HS-5 (cell line): ENCODE data around the gene DGKD.

Source experiments
- DNase-seq: peaks from one replicate; pipeline ENCODE4 v3.0.0-alpha.2; 2012; ENCODE audit warnings: low read depth

The DGKD gene

DNA sequence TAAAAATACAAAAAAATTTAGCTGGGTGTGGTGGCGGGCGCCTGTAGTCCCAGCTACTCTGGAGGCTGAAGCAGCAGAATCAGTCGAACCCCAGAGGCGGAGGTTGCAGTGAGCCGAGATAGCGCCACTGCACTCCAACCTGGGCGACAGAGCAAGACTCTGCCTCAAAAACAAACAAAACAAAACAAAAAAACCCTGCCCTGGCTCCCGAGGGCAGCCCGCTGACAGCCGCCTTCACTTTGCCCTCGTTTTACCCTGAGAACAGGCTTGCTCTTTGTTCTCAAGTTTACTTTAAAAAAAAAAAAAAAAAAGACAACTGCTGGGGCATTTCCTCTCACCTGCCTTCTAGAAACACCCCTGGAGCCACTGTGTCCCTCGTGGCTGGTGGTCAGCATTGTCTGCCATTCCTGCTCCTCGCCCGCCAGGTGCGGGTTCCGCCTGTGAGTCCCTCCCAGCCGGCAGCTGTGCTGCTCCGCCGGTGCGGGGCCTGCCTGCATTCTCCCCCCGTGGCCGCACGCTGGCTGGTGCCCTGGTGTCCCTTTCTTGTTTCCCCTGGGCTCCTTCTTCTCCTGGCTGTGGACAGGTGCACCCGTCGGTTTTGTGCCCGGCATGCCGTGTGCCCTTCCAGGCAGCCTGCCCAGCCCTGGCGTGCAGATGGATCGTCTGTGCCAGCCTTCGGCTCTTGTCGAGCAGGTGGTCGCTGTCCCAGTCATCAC is 106.6 kb downstream of the DGKD start:
- DNase-seq = no peak

DNA sequence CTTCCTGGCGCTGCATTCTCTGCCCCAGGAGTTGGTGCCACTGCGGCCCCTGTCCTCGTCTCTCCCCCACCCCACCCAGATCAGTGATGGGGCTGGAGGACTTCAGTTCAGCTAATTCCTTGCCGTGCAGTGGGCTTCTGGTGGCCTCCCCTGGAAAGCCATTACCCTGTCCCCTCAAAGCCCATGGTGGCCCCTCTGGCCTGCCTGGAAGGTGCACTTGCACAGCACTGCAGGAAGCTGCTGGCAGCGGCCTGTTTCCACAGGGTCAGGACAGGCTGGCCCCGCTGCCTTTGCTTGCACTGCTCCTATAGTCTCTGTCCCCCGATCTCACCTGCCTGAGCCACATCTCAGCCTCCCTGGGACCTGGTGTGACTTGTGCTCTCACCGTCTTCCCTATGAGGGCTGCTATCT is 107.2 kb downstream of the DGKD start:
- no peak for DNase-seq

DNA sequence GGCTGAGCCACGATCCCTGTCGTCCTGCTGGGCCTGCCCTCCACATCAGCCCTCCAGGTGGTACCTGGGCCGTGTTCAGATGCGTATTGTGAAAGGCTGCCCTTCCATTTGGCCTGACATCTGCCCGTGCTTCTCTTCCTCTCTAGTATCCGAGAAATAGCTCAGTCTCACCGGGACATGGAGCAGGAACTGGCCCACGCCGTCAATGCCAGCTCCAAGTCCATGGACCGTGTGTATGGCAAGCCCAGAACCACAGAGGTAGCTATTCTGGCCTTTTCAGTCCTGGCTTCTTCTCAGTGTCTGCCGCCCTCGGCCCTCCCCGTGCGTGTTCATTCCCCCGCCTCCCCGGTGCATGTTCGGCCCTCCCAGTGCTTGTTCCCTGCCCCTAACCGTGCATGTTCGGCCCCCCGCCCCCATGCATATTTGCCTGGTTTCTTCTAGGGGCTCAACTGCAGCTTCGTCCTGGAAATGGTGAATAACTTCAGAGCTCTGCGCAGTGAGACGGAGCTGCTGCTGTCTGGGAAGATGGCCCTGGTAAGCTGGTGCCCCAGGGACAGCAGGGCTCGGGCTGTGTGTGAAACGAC is 108.0 kb downstream of the DGKD start:
- DNase-seq = no peak

DNA sequence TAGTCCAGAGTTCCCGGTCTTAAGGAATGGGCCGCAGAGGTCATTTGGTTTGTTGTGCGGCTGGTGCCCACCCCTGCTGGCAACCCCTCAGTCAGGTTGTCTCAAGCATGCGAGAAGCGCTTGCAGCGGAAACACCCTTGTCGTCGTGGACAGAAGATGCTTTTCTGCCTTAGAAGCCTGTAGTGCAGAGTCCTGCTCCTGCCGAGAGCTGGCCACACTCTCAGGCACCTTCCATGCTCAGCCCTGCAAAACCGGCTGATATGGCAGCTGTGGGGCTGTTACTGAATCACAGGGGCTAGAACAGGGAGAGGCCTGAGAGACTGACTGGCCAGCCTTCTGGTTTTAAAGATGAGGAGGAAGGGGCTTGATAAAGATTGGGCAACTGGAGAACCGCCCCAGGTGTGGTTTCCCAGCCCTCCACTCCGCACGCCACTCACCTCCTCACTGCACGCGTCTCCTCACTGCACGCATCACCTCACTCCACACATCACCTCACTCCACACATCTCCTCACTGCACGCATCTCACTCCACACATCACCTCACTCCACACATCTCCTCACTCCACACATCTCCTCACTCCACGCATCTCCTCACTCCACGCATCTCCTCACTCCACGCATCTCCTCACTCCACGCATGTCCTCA is 108.7 kb downstream of the DGKD start:
- DNase-seq = no peak

DNA sequence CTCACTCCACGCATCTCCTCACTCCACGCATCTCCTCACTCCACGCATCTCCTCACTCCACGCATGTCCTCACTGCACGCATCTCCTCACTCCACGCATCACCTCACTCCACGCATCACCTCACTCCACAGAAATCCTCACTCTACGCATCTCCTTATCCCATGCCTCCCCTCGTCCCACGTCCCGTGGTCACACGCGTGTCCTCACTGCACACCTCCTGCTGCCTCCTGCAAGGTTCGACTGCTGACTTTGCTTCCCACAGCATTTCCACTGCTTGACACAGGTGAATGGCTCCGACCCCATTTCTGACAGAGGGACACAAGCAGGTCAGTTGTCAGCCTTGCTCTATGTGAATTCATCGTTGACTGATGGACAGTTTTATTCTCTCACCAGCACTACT is 109.3 kb downstream of the DGKD start:
- DNase-seq = no peak

DNA sequence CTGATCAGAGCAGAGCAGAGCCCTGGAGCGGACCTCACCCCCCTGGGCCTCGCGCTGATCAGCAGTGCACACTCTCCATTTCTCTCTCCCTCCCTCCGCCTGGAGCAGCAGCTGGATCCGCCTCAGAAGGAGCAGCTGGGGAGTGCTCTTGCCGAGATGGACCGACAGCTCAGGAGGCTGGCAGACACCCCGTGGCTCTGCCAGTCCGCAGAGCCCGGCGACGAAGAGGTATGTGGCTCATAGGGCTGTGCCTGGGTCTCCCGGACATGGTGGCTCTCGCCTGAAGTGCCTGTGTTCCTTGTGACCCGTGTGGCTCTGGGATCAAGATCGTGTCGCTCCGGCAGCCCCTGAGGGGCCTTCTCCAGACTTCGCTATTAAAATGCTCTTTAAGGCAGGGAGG is 109.8 kb downstream of the DGKD start:
- no peak for DNase-seq

DNA sequence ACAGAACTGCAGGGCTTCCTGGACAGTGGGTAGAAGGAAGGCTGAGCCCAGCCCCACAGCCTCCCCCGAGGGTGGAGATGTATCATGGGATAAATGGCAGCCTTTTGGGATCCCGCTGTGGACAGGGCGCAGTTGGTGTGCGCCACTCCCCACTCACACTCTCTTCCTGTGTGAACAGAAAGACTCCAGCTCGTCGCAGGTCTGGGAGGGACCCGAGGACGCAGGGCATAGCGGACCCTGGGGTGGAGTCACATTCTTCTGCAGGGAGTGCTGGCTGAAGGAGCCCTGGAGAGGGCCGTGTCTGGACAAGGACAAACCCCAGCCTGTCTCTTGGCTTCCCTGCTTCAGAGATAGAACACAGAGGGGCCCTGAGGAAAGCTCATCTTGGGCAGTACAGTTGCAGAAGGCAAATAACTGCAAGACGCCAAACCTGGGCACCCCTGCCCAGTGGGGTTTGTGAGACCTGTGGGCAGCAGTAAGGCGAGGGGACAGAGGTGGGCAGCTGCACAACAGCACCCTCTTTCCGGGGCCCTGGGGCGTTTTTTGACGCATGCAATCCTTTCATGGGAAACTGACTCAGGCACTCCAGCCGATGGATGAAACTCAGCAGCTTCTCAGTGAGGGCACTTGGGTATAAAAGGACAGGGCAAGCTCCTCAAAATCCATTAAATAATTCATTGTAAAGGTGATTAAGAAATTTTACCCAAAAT is 110.4 kb downstream of the DGKD start:
- DNase-seq = no peak

DNA sequence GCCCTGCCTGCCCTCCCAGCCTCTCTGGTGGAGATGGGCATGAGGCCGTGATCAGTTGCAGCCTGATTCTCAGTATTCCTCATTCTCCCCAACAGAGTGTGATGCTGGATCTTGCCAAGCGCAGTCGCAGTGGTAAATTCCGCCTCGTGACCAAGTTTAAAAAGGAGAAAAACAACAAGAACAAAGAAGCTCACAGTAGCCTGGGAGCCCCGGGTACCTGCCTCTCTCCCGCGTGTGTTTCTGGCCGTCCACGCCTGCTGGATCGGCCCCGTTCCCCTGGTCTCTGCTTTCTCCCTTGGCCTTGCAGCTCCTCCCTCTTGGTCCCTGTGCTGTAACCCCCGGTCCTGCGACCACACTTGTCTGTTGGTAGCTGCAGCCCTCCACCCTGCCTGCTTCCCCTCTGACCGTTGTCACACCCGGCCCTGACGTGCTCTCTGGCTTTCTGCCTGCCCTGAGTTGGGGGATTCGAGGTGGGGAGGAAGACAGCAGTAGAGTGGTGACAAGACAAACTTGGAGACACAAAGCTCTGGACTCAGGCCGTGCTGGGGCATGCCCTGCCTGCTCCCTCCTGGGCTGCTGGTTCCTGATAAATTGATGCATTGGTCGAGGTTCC is 112.8 kb downstream of the DGKD start:
- no peak for DNase-seq

DNA sequence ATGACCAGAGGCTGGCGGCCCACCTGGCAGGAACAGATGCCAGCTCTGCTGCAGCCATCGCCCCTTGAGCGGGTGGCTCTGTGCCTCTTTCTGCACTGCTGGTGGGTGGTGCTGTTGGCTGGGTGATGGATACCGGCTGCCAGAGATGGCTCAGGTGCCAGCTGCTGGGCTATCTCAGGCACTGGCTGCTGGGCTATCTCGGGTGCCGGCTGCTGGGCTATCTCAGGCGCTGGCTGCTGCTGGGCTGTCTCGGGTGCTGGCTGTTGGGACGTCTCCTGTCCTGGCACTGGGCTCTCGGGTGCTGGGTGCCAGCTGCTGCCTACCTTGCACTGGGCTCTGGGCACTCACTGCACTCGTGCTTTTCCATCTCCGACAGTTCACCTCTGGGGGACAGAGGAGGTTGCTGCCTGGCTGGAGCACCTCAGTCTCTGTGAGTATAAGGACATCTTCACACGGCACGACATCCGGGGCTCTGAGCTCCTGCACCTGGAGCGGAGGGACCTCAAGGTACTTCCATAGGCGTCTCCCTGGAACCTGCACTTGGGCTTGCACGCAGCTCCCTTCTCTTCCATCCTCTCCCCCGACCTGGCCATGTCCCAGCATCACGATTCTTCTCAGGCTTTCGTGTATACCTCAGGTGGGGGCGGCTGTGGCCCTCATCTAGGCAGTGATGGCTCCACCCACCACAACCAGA is 113.9 kb downstream of the DGKD start:
- no peak for DNase-seq

DNA sequence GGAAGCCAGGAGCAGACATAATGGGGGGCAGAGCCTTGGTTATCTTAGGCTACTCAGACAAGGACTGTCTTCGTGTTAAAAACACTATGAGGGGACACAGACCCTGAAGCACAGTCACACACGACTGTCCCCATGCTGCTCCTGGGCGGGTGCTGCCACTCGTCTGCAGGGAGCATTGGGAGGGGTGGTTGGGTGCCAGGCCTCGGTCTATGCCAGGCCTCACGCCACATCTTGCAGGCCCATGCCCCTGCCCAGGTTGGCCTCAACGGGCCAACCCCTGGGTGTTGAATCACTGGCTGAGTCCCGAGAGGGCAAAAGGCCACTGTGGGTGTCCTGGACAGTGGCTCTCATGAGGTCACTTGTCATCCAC is 114.4 kb downstream of the DGKD start:
- DNase-seq = no peak

DNA sequence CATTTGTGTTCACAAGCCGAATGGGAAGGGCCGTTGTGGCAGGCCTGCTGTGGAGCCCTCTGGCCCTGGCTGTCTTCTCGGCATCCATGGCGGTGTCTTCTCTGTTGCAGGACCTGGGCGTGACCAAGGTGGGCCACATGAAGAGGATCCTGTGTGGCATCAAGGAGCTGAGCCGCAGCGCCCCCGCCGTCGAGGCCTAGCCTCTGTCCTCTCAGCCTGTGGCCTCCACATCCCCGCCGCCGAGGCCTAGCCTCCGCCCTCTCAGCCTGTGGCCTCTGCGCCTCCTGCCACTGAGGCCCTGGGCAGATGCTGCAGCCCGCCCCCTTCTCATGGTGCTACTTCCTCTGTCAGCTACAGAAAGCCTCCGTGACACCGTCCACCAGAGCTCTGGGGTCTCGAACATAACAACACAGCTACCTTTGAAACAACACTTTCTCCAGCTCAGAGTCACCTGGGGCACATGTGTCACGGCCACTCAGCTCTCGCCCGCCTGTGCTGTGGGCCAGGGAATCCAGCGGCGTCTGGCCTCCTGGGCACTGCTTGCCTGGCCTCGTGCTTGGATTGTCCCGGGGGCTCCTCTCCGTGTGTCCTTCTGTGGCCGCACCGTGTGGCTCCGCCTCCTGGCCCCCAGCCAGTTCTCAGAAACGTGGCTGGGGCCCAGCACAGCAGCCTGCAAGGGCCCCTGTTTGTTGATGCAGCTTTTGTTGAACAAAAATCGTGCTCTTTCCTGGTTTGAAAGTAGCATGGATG is 115.1 kb downstream of the DGKD start:
- DNase-seq = no peak

DNA sequence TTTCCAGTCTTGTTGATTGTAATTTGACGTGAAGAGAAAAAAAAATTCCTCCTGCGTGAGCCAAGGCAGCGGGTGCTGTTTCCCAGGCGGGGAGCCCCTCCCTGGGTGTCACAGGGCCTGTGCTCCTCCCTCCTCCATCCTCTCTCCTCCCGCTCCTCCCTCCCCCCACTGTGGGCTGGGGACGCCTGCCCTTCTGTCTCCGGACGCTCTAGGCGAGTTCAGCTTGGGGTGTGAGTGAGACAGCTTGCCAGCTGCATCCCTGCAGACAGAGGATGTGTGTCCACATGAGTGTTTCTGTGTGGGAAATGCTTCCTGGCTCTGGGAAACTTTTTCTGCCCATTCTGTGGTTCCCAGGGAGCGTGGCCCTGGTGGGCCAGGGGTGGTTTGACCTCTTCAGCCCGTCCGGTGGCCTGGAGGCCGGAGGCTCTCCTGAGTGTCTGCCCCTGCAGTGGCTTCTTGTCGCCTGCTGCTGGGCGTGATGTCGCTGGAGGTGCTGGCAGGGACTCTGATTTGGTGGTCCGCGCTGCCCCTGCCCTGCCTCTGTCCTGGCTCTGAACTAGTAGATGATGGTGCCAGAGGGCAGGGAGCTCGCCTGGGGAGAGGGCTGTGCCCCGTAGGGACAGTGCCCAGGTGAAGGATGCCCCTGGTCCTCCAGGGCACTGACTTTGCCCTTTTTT is 115.9 kb downstream of the DGKD start:
- DNase-seq = no peak

DNA sequence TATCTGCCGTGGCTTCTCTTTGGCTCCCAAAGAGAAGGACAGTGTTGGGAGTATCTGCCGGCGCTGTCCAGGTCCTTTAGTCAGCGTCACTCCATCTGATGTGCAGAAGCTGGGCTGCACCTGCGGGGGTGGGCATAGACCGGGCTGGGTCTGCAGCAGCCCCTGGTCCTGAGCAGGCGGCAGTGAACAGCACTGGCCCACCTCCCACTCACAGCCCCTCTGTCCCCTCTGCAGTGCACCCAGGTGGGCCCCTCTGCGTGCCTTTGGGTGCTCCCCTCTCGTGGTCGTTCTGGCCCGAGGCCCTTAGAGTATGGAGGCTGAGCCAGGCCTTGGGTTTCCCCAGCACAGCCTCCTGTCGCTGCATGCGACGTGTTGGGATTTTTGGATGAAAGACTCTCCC is 116.5 kb downstream of the DGKD start:
- DNase-seq = no peak

DNA sequence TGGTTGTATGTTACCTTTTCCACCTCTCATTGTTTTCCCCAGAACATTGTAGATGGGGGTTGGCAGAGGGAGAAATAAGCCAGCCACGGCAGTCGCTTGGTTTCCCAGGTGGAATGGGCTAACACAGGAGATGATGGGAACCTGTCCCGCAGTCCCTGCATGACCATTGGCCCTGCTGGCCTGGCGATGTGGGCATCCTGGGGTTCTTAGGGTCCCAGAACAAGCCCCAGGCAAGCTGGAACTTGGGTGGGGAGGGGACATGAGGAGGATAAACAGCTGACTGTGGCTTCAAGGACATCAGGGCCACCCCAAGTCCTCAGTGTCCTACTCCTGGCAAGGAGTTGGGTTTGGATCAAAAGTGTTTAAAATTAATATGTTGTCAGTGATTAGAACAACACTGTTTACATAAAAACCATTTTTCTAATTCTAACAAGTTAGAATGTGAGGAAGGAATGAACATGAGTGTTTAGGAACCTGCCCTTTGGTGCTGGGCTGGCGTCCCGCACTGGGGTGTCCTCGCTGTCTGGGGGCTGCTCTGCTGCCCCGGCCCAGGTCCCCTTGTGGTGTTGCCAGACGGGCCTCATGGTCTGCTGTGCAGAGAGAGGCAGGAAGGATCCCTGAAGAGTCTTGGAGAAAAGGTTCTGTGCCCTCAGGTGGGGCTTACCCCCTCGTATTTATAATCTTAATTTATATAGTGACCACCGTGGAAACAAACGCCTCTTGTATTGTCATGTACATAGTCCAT is 117.2 kb downstream of the DGKD start:
- DNase-seq = no peak

DNA sequence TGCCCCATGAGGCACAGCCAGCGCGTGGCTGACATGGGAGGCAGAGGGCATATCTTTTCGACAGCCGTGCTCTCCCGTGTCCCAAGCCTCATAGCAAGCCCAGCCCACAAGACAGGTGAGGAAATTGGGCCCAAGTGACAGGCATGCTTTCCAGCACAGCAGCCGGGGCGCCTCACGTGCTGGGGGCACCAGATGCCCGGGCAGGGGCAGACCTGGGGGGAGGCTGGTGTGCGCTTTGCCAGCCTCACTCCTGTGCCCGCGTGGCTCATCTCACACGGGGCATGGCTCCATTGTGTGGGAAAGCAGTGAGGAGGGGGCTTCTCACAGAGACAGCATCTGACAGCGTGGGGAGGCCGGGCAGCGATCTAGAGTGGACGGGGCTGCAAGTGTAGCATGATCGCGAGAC is 119.1 kb downstream of the DGKD start:
- DNase-seq = no peak

DNA sequence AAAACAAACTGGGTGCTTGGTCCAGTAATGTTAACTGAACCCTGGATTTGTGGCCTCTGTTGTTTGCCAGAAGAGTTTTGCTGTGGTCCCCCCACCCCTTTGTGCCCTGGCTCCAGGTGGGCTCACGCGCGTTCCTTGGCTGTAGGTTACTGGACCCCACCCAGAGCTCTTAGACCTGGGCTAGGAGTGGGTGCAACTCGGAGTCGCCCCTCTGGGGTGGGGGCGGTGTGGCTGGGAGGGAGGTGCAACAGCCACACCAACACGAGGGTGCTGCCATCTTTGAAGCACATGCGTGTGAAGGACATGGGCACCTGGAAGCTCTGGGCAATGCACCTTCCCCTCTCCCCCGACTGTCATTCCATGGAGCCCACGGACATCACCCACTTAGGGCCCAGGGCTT is 119.6 kb downstream of the DGKD start:
- no peak for DNase-seq

DNA sequence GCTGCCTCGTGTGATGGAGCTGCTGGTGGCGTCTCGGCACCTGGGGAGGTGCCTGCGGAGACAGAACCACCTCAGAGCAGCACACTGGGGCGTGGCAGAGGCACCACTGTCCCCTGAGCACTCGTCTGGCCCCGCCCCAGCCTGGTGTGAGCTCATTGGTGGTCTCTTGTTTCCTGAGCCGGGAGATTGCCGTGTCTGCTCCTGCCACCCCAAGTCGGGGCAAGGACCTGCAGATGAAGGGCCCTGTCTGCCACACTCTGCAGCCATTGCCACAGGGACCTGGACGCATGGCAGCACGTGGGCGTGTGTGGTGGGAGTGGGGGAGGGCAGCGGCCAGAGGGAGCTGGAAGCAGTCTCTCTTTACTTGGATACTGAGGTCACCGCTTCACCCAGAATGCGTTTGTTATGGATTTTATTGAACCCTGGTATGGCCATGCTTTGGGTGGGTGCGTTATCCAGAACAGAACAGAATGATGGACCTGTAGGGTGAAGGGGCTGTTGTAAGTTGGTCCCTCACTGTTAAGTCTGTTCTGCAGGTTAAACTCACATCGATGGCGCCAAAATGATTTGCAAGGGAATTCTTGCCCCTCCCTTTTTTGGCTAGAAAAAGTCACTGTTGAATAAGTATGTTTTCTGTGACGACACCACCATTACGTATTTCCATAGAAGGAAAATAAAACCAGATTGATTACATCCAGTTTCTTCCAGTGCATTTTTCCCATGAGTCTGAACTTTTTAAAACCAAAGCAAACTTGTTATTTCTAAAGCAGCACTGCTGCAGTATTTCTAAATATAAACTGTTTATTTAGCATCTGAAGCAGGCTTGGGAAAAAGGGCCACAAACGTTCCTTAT is 120.2 kb downstream of the DGKD start:
- no peak for DNase-seq

DNA sequence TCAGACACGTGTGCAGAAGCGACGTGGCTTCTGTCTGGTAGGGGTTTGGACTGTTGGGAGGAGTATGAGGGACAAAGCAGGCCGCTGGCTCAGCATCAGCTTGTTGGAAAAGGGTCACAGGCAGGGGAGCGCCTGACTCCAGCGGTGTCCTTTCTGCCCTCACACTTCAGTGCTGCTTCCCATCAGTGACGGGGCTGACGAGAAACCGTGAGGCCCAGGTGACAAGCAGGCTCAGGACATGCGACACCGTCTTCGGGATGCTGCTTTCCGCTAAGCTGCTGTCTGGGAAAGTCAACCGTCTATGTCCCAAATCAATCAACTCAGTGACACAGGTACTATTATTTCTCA is 121.7 kb downstream of the DGKD start:
- no peak for DNase-seq
